Measurements from ENCODE around the gene SRD5A2.

GRCh38 chr2:31561823-31562222 lies 18.9 kb downstream of the SRD5A2 start:
- TF ChIP-seq, protein P1, sequence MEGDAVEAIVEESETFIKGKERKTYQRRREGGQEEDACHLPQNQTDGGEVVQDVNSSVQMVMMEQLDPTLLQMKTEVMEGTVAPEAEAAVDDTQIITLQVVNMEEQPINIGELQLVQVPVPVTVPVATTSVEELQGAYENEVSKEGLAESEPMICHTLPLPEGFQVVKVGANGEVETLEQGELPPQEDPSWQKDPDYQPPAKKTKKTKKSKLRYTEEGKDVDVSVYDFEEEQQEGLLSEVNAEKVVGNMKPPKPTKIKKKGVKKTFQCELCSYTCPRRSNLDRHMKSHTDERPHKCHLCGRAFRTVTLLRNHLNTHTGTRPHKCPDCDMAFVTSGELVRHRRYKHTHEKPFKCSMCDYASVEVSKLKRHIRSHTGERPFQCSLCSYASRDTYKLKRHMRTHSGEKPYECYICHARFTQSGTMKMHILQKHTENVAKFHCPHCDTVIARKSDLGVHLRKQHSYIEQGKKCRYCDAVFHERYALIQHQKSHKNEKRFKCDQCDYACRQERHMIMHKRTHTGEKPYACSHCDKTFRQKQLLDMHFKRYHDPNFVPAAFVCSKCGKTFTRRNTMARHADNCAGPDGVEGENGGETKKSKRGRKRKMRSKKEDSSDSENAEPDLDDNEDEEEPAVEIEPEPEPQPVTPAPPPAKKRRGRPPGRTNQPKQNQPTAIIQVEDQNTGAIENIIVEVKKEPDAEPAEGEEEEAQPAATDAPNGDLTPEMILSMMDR (IDR thresholded peaks at IDR 0.05): no peak
- TF ChIP-seq POLR2A (IDR thresholded peaks at IDR 0.05): no peak
